HEK293 (cell line): ENCODE results near the gene BCL2L11.

Experiments used
- CTCF ChIA-PET: fragments of 350-600 bp; formaldehyde crosslinking; extraction: SDS; loops from one replicate; lab custom pipeline; 2021; ENCODE audit warnings: antibody characterized with exemption; lab: Yijun Ruan, JAX
- POLR2A ChIA-PET: fragments of 300-600 bp; formaldehyde crosslinking; extraction: SDS; loops from one replicate; lab custom pipeline; 2020; ENCODE audit warnings: antibody characterized with exemption, inconsistent platforms; lab: Yijun Ruan, JAX
- H3K27ac ChIP-seq: fragments of 200-500 bp; sonication (Bioruptor generic); 2 replicates; pipeline ENCODE4 v1.5.1; 2014; ENCODE audit warnings: low read depth, low read length, control low read depth, inconsistent platforms; ENCODE audit errors: extremely low read depth
- H3K36me3 ChIP-seq, 2 experiments: fragments of 200-500 bp in 1 of 2; sonication (Bioruptor generic) in 1 of 2; 1 replicate in 1 of 2; 2 replicates in 1 of 2; pipeline ENCODE4 v1.5.1; 2014 to 2017; ENCODE audit warnings: inconsistent platforms in 2 of 2, low read length in 2 of 2; ENCODE audit not compliant: control insufficient read depth in 2 of 2, insufficient read depth in 1 of 2
- H3K4me1 ChIP-seq: fragments of 200-500 bp; sonication (Bioruptor generic); 2 replicates; pipeline ENCODE4 v1.5.1; 2014; ENCODE audit warnings: mild to moderate bottlenecking, low read length, inconsistent platforms; ENCODE audit not compliant: control insufficient read depth, insufficient read depth
- H3K4me3 ChIP-seq: 2 replicates; pipeline ENCODE4 v1.5.1; 2011; ENCODE audit warnings: low read depth, mild to moderate bottlenecking, control low read depth, low read length, moderate library complexity
- H3K9me3 ChIP-seq: fragments of 200-500 bp; sonication (Bioruptor generic); 2 replicates; pipeline ENCODE4 v1.5.1; 2014; ENCODE audit warnings: low read depth, low read length, inconsistent platforms; ENCODE audit not compliant: control insufficient read depth, insufficient read depth
- BCL11A ChIP-seq: fragments of 450-650 bp; formaldehyde crosslinking; IDR thresholded peaks from 2 replicates; pipeline ENCODE4 v1.5.1; 2016; ENCODE audit warnings: low read depth, missing biosample characterization, missing genetic modification characterization
- EGR2 ChIP-seq: fragments of 450-650 bp; formaldehyde crosslinking; IDR thresholded peaks from 2 replicates; pipeline ENCODE4 v1.5.1; 2016; ENCODE audit warnings: low read depth, missing biosample characterization, missing genetic modification characterization
- KLF17 ChIP-seq: fragments of 450-650 bp; formaldehyde crosslinking; IDR thresholded peaks from 2 replicates; pipeline ENCODE4 v1.5.1; 2016; ENCODE audit warnings: missing biosample characterization, missing genetic modification characterization
- MZF1 ChIP-seq: fragments of 450-650 bp; formaldehyde crosslinking; IDR thresholded peaks from 2 replicates; pipeline ENCODE4 v1.5.1; 2017; ENCODE audit warnings: missing biosample characterization, missing genetic modification characterization, borderline replicate concordance
- WT1 ChIP-seq: fragments of 450-650 bp; formaldehyde crosslinking; IDR thresholded peaks from 2 replicates; pipeline ENCODE4 v1.5.1; 2016; ENCODE audit warnings: missing biosample characterization, missing genetic modification characterization
- ZBTB10 ChIP-seq: fragments of 450-650 bp; formaldehyde crosslinking; IDR thresholded peaks from 2 replicates; pipeline ENCODE4 v1.5.1; 2016; ENCODE audit warnings: missing biosample characterization, missing genetic modification characterization
- ZNF214 ChIP-seq: fragments of 450-650 bp; formaldehyde crosslinking; IDR thresholded peaks from 2 replicates; pipeline ENCODE4 v1.5.1; 2017; ENCODE audit warnings: missing biosample characterization, mild to moderate bottlenecking, missing genetic modification characterization, borderline replicate concordance
- ZNF449 ChIP-seq: fragments of 450-650 bp; formaldehyde crosslinking; IDR thresholded peaks from 2 replicates; pipeline ENCODE4 v1.5.1; 2017; ENCODE audit warnings: missing biosample characterization, mild to moderate bottlenecking, missing genetic modification characterization, moderate library complexity
- ZNF48 ChIP-seq: fragments of 450-650 bp; formaldehyde crosslinking; IDR thresholded peaks from 2 replicates; pipeline ENCODE4 v1.5.1; 2016; ENCODE audit warnings: missing biosample characterization, missing genetic modification characterization
- ZNF488 ChIP-seq: fragments of 450-650 bp; formaldehyde crosslinking; IDR thresholded peaks from 2 replicates; pipeline ENCODE4 v1.5.1; 2016; ENCODE audit warnings: missing biosample characterization, missing genetic modification characterization
- ZNF518A ChIP-seq: fragments of 450-650 bp; formaldehyde crosslinking; conservative IDR thresholded peaks from 2 replicates; pipeline ENCODE4 v1.5.1; 2016; ENCODE audit warnings: low read depth, missing biosample characterization, missing genetic modification characterization

BCL2L11 gene

GRCh38 chr2:111186121-111186715 lies 65.5 kb downstream of the BCL2L11 start:
- Histone ChIP-seq H3K9me3 (no peaks in the 10 kb centered on the region), H3K4me3 (no peak overlapping the region), H3K36me3 (no peaks in the 10 kb centered on the region), H3K27ac (no peak overlapping the region; the same call in 1 of the 2 replicates), H3K4me1 (peaks cover 15% of the 10 kb centered on the region)
- POLR2A ChIA-PET: interaction anchor here (1.9 kb wide), 1 partner anchor 66 kb away, joined by 5 read pairs; the partner anchor contains the start of gene BCL2L11
- CTCF ChIA-PET: interaction anchor here (0.5 to 0.6 kb wide), 2 partner anchors 358 to 663 kb away, joined by 3 read pairs; no protein-coding TSS in a partner anchor
- TF ChIP-seq ZNF48 (tag by site-specific recombination) (no peak), MZF1 (tag by site-specific recombination) (peak; percentile 82; the same call in 1 of the 2 replicates), EGR2 (tag by site-specific recombination) (no peak), ZNF488 (tag by site-specific recombination) (no peak), ZNF449 (peak; percentile 16; the same call in 1 of the 2 replicates)

GRCh38 chr2:111186933-111187332 lies 66.2 kb downstream of the BCL2L11 start:
- no peak overlapping the region for H3K27ac ChIP-seq
- no peaks in the 10 kb centered on the region for H3K36me3 ChIP-seq
- peaks cover 15% of the 10 kb centered on the region for H3K4me1 ChIP-seq
- TF ChIP-seq WT1 (tag by site-specific recombination): no peak
- TF ChIP-seq ZNF518A: no peak
- TF ChIP-seq KLF17: no peak
- ChIA-PET CTCF (interaction anchor here (0.6 kb wide), 2 partner anchors 69 to 663 kb away, joined by 3 read pairs; no protein-coding TSS in a partner anchor), POLR2A (interaction anchor here (1.9 kb wide), 1 partner anchor 66 kb away, joined by 5 read pairs; the partner anchor contains the start of gene BCL2L11)
- H3K9me3 ChIP-seq: no peaks in the 10 kb centered on the region
- no peak overlapping the region for H3K4me3 ChIP-seq

GRCh38 chr2:111188681-111189080 lies 68.0 kb downstream of the BCL2L11 start:
- Histone ChIP-seq H3K9me3 (no peaks in the 10 kb centered on the region), H3K36me3 (no peaks in the 10 kb centered on the region), H3K4me3 (no peak overlapping the region), H3K27ac (no peak overlapping the region), H3K4me1 (peaks cover 15% of the 10 kb centered on the region)
- ChIA-PET POLR2A (no interaction called here), CTCF (interaction anchor here (0.6 to 0.7 kb wide), 2 partner anchors 327 to 1123 kb away, joined by 3 read pairs; no protein-coding TSS in a partner anchor)
- TF ChIP-seq ZBTB10 (tag by site-specific recombination) (no peak), BCL11A (tag by site-specific recombination) (no peak), ZNF214 (tag by site-specific recombination) (no peak)
